HG03159 (cell line): ENCODE data around the gene RBFA.

ENCODE experiments used
- ATAC-seq: cut with Tn5 transposase; IDR thresholded peaks from one replicate; pipeline ENCODE4 v1.9.1; 2021; ENCODE audit warnings: mild to moderate bottlenecking, moderate library complexity; ENCODE audit not compliant: unreplicated experiment

RBFA gene

GRCh38 chr18:80070825-80071224, 36.6 kb downstream of the RBFA start:
- no peak for ATAC-seq

- no peak for ATAC-seq
These were observed 39.9 kb downstream of the RBFA start for GRCh38 chr18:80074183-80074582.

GRCh38 chr18:80074697-80075096, 40.5 kb downstream of the RBFA start:
- no peak for ATAC-seq

- no peak for ATAC-seq
These were observed 41.7 kb downstream of the RBFA start for GRCh38 chr18:80075940-80076339.

GRCh38 chr18:80076379-80076778, 42.1 kb downstream of the RBFA start:
- ATAC-seq = no peak

- no peak for ATAC-seq
These were observed 43.6 kb downstream of the RBFA start for GRCh38 chr18:80077873-80078272.
